Measurements from ENCODE around the gene CLK2. TPM values are rescaled to one million over a fixed set of nuclear protein-coding genes. Genes with fewer than 3 reads are reported as not detected.

CLK2 gene
- total and polyA plus RNA-seq, 2 of the 13 experiments (the other 11 are each of a cell fraction or from before 2014, with no cell fraction given): 20.1 to 73.5 TPM

DNA sequence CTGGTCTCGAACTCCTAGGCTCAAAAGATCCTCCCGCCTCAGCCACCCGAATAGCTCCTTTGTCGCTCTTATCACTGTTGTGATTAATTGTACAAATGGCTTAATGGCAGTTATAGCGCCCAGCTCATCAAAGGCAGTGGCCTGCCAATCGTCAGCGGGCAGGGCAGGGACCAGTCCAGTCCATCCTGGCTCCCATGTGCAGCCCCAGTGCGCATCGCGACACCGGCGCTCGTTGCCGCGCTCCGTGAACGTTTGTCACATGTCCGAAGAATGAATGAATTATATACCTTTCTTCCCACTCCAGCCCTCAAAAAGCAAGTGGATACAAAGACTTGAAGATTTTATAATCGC, 46.4 kb downstream of the CLK2 start (continued):
- TF ChIP-seq, protein P1, sequence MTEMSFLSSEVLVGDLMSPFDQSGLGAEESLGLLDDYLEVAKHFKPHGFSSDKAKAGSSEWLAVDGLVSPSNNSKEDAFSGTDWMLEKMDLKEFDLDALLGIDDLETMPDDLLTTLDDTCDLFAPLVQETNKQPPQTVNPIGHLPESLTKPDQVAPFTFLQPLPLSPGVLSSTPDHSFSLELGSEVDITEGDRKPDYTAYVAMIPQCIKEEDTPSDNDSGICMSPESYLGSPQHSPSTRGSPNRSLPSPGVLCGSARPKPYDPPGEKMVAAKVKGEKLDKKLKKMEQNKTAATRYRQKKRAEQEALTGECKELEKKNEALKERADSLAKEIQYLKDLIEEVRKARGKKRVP (CRISPR knock-in tag; IDR thresholded peaks at IDR 0.05): no peak; a peak in 1 of 4 replicates
- TF ChIP-seq ZNF773 (CRISPR knock-in tag; IDR thresholded peaks at IDR 0.05; ENCODE audit: borderline replicate concordance) (no peak), REL (CRISPR knock-in tag; conservative IDR thresholded peaks at IDR 0.05) (no peak), HMG20B (CRISPR knock-in tag; conservative IDR thresholded peaks at IDR 0.05) (no peak), CENPT (CRISPR knock-in tag; IDR thresholded peaks at IDR 0.05; ENCODE audit: low read depth) (no peak), SAFB2 (CRISPR knock-in tag; IDR thresholded peaks at IDR 0.05; ENCODE audit: borderline replicate concordance, low read depth) (no peak), TARDBP (CRISPR knock-in tag; IDR thresholded peaks at IDR 0.05) (peak; percentile 63; the same call in 1 of the 2 replicates), WIZ (CRISPR knock-in tag; IDR thresholded peaks at IDR 0.05) (no peak), PAX8 (CRISPR knock-in tag; IDR thresholded peaks at IDR 0.05; ENCODE audit: borderline replicate concordance) (peak; percentile 8; the same call in 1 of the 2 replicates), ETV5 (CRISPR knock-in tag; IDR thresholded peaks at IDR 0.05; ENCODE audit: borderline replicate concordance) (no peak; the same call in 1 of the 2 replicates), SP140L (CRISPR knock-in tag; IDR thresholded peaks at IDR 0.05; ENCODE audit: borderline replicate concordance) (no peak)
- TF ChIP-seq, protein P2, sequence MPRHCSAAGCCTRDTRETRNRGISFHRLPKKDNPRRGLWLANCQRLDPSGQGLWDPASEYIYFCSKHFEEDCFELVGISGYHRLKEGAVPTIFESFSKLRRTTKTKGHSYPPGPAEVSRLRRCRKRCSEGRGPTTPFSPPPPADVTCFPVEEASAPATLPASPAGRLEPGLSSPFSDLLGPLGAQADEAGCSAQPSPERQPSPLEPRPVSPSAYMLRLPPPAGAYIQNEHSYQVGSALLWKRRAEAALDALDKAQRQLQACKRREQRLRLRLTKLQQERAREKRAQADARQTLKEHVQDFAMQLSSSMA (CRISPR knock-in tag; IDR thresholded peaks at IDR 0.05): no peak
- TF ChIP-seq, protein P3, sequence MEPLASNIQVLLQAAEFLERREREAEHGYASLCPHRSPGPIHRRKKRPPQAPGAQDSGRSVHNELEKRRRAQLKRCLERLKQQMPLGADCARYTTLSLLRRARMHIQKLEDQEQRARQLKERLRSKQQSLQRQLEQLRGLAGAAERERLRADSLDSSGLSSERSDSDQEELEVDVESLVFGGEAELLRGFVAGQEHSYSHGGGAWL (CRISPR knock-in tag; IDR thresholded peaks at IDR 0.05): no peak
- TF ChIP-seq, protein P4, sequence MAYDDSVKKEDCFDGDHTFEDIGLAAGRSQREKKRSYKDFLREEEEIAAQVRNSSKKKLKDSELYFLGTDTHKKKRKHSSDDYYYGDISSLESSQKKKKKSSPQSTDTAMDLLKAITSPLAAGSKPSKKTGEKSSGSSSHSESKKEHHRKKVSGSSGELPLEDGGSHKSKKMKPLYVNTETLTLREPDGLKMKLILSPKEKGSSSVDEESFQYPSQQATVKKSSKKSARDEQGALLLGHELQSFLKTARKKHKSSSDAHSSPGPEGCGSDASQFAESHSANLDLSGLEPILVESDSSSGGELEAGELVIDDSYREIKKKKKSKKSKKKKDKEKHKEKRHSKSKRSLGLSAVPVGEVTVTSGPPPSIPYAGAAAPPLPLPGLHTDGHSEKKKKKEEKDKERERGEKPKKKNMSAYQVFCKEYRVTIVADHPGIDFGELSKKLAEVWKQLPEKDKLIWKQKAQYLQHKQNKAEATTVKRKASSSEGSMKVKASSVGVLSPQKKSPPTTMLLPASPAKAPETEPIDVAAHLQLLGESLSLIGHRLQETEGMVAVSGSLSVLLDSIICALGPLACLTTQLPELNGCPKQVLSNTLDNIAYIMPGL (CRISPR knock-in tag; IDR thresholded peaks at IDR 0.05; ENCODE audit: borderline replicate concordance in 1 of 2, low read depth in 1 of 2): peak in 1 of 2 experiments; percentile 75; a peak in 1 of 4 replicates
- TF ChIP-seq, protein P5, sequence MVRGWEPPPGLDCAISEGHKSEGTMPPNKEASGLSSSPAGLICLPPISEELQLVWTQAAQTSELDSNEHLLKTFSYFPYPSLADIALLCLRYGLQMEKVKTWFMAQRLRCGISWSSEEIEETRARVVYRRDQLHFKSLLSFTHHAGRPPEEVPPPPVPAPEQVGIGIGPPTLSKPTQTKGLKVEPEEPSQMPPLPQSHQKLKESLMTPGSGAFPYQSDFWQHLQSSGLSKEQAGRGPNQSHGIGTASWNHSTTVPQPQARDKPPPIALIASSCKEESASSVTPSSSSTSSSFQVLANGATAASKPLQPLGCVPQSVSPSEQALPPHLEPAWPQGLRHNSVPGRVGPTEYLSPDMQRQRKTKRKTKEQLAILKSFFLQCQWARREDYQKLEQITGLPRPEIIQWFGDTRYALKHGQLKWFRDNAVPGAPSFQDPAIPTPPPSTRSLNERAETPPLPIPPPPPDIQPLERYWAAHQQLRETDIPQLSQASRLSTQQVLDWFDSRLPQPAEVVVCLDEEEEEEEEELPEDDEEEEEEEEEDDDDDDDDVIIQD (CRISPR knock-in tag; IDR thresholded peaks at IDR 0.05; ENCODE audit: low read depth): no peak
- TF ChIP-seq, protein P6, sequence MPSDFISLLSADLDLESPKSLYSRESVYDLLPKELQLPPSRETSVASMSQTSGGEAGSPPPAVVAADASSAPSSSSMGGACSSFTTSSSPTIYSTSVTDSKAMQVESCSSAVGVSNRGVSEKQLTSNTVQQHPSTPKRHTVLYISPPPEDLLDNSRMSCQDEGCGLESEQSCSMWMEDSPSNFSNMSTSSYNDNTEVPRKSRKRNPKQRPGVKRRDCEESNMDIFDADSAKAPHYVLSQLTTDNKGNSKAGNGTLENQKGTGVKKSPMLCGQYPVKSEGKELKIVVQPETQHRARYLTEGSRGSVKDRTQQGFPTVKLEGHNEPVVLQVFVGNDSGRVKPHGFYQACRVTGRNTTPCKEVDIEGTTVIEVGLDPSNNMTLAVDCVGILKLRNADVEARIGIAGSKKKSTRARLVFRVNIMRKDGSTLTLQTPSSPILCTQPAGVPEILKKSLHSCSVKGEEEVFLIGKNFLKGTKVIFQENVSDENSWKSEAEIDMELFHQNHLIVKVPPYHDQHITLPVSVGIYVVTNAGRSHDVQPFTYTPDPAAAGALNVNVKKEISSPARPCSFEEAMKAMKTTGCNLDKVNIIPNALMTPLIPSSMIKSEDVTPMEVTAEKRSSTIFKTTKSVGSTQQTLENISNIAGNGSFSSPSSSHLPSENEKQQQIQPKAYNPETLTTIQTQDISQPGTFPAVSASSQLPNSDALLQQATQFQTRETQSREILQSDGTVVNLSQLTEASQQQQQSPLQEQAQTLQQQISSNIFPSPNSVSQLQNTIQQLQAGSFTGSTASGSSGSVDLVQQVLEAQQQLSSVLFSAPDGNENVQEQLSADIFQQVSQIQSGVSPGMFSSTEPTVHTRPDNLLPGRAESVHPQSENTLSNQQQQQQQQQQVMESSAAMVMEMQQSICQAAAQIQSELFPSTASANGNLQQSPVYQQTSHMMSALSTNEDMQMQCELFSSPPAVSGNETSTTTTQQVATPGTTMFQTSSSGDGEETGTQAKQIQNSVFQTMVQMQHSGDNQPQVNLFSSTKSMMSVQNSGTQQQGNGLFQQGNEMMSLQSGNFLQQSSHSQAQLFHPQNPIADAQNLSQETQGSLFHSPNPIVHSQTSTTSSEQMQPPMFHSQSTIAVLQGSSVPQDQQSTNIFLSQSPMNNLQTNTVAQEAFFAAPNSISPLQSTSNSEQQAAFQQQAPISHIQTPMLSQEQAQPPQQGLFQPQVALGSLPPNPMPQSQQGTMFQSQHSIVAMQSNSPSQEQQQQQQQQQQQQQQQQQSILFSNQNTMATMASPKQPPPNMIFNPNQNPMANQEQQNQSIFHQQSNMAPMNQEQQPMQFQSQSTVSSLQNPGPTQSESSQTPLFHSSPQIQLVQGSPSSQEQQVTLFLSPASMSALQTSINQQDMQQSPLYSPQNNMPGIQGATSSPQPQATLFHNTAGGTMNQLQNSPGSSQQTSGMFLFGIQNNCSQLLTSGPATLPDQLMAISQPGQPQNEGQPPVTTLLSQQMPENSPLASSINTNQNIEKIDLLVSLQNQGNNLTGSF (CRISPR knock-in tag; IDR thresholded peaks at IDR 0.05): no peak

Data from HepG2 (cell line).